Prostate gland (tissue), 2 donors: ENCODE measurements around the gene MED12L.

ENCODE experiments used
- CTCF ChIP-seq, 4 experiments: fragments of 200-600 bp in 2 of 4; fragments of 450-650 bp in 2 of 4; sonication (generic) in 2 of 4; IDR thresholded peaks; 1 replicate in 3 of 4; 2 replicates in 1 of 4; pipeline ENCODE4 v1.5.1; 2016 to 2019; ENCODE audit warnings: antibody characterized with exemption in 4 of 4, mild to moderate bottlenecking in 2 of 4, moderate library complexity in 2 of 4
- POLR2AphosphoS5 ChIP-seq: sonication (generic); formaldehyde crosslinking; IDR thresholded peaks from one replicate; pipeline ENCODE4 v1.6.1; 2017; ENCODE audit warnings: antibody characterized with exemption

GRCh38 chr3:151236736-151237135 is 151.3 kb downstream of the MED12L start:
- no peak for TF ChIP-seq POLR2AphosphoS5
- TF ChIP-seq CTCF (IDR thresholded peaks at IDR 0.05), result no peak
